NT2/D1 (cell line): ENCODE data around the gene VAPB.
A peak's percentile ranks its signal among the peaks of the same experiment; 100 is the strongest.

ENCODE experiments used
- DNase-seq: peaks from one replicate; pipeline ENCODE4 v3.0.0-alpha.2; 2011; ENCODE audit warnings: low read depth, low spot score
- H3K27me3 ChIP-seq: 2 replicates; pipeline ENCODE4 v1.6.0; 2011; ENCODE audit warnings: mild to moderate bottlenecking; ENCODE audit not compliant: insufficient read length, insufficient read depth
- H3K36me3 ChIP-seq: 2 replicates; pipeline ENCODE4 v1.6.1; 2011; ENCODE audit warnings: mild to moderate bottlenecking, low read length, mixed read lengths; ENCODE audit not compliant: insufficient read depth, insufficient read length
- H3K4me1 ChIP-seq: 2 replicates; pipeline ENCODE4 v1.5.1; 2011; ENCODE audit not compliant: insufficient read depth, insufficient read length
- H3K4me3 ChIP-seq: 2 replicates; pipeline ENCODE4 v1.5.1; 2011; ENCODE audit warnings: low read depth; ENCODE audit not compliant: insufficient read length
- H3K9ac ChIP-seq: 2 replicates; pipeline ENCODE4 v1.6.0; 2011; ENCODE audit warnings: low read depth; ENCODE audit not compliant: insufficient read length
- H3K9me3 ChIP-seq: 2 replicates; pipeline ENCODE4 v1.5.1; 2011; ENCODE audit warnings: mild to moderate bottlenecking, low read length; ENCODE audit not compliant: insufficient read depth
- SUZ12 ChIP-seq: IDR thresholded peaks from 2 replicates; pipeline ENCODE4 v1.6.1; 2011; ENCODE audit not compliant: insufficient read length, insufficient read depth; ENCODE audit errors: extremely low read depth
- YY1 ChIP-seq: IDR thresholded peaks from 2 replicates; pipeline ENCODE4 v1.6.1; 2011; ENCODE audit not compliant: insufficient read length, insufficient read depth
- ZNF274 ChIP-seq: IDR thresholded peaks from 2 replicates; pipeline ENCODE4 v1.6.1; 2011; ENCODE audit warnings: mild to moderate bottlenecking, low read depth, low read length

VAPB gene

DNA sequence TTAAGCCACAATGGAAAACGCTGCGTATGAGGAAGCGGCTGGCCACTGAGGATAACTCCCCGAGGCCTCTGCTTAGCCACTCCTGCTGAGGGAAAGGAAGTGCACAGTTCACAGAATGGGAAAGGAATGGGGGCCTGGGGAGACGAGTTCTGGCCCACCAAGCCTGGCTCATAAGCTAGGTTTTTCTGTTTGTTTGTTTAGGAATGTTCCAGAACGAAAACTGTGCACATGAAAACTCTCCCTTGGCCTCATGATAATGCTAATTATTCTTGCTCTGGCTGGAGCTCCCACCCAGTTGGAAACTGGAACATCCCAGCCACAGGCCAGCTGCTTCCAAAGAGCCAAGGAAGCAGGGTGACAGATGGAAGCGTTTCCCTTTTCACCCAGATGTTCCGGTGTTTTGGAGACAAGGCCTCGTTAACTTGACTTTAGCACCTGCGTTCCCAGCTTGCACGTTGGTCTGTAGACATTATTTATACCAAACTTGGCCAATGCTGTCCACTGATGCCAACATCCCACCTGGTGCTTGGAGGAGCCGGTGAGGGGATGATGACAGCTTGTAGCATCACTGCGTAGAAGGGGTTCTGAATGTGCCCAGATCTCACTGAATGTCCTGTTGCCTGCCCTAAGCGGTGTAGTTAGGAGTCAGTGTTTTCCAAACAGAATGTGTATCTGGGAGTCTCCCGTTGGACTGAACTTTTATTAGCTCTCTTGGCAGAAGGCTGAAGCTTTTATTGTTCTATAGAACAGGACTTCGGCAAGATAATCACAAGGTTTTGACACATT, 91.7 kb downstream of the VAPB start:
- DNase-seq = no peak
- no peaks in the 10 kb centered on the region for H3K27me3 ChIP-seq
- no peaks in the 10 kb centered on the region for H3K36me3 ChIP-seq
- no peak for TF ChIP-seq ZNF274
- TF ChIP-seq SUZ12 = no peak
- no peak for TF ChIP-seq YY1
- H3K9me3 ChIP-seq = peaks cover 34% of the 10 kb centered on the region
- no peak overlapping the region for H3K9ac ChIP-seq
- no peak overlapping the region for H3K4me3 ChIP-seq
- no peaks in the 10 kb centered on the region for H3K4me1 ChIP-seq

DNA sequence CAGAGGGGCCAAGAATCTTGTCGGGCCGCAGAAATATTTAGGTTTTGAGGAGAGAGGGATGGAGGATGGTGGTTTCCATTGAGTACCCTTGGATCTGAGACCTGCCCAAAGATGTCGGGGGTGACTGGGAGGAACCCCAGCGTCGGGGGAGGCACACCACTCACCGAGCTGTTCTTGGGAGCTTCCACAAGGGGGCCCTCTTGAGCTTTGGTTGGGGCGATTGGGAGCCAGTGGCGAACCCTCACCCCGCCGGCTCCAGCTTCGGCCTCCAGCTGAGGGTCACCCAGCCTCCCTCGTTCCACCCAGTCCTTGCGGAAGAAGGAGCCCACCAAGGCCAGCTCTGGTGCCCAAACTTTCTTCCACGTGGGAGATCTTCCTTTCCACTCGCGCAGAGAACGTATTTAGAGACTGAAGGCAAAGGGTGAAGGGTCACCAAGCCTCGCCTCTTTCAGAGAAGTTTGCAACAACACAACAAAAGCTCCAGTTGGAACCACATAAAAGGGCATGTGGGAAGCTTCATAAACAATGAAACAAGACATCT, 92.5 kb downstream of the VAPB start:
- TF ChIP-seq SUZ12 = no peak
- no peak for TF ChIP-seq YY1
- no peak for TF ChIP-seq ZNF274
- peak; percentile 50 for DNase-seq
- Histone ChIP-seq H3K4me1 (no peaks in the 10 kb centered on the region), H3K36me3 (no peaks in the 10 kb centered on the region), H3K27me3 (no peaks in the 10 kb centered on the region), H3K9me3 (peaks cover 43% of the 10 kb centered on the region), H3K9ac (no peak overlapping the region), H3K4me3 (no peak overlapping the region)

DNA sequence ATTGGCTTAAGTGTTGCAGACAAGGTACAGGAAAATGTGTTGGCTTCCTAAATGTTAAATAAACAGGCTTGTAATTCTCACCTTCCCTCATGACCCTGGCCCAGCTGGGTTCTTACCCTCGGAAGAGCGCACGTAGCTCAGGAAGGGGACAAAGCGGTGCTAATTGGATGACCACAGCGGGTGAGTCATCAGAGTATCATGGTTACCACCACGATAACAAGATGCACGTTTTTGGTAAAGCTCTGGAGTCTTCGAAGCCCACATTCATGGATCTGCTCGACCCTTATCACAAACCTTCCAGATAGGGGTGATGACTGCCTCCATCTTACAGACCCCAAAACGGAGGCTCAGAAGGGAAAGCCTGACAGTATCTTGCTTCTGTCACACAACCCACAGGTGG, 93.4 kb downstream of the VAPB start:
- Histone ChIP-seq H3K9ac (no peak overlapping the region), H3K4me3 (no peak overlapping the region), H3K9me3 (peaks cover 48% of the 10 kb centered on the region), H3K4me1 (no peaks in the 10 kb centered on the region), H3K27me3 (no peaks in the 10 kb centered on the region), H3K36me3 (no peaks in the 10 kb centered on the region)
- DNase-seq = no peak
- TF ChIP-seq YY1 = no peak
- TF ChIP-seq SUZ12 = no peak
- TF ChIP-seq ZNF274 = no peak

GRCh38 chr20:58483051-58483450, 94.0 kb downstream of the VAPB start:
- Histone ChIP-seq H3K9ac (no peak overlapping the region), H3K4me3 (no peak overlapping the region), H3K9me3 (peaks cover 48% of the 10 kb centered on the region), H3K4me1 (no peaks in the 10 kb centered on the region), H3K27me3 (no peaks in the 10 kb centered on the region), H3K36me3 (no peaks in the 10 kb centered on the region)
- TF ChIP-seq ZNF274 (no peak), YY1 (no peak), SUZ12 (no peak)
- no peak for DNase-seq

- Histone ChIP-seq H3K9me3 (peaks cover 48% of the 10 kb centered on the region), H3K27me3 (no peaks in the 10 kb centered on the region), H3K4me3 (no peak overlapping the region)
These were observed 94.4 kb downstream of the VAPB start for GRCh38 chr20:58483470-58483869.

GRCh38 chr20:58485393-58485792, 96.4 kb downstream of the VAPB start:
- H3K4me3 ChIP-seq = no peak overlapping the region
- peaks cover 43% of the 10 kb centered on the region for H3K9me3 ChIP-seq
- no peaks in the 10 kb centered on the region for H3K36me3 ChIP-seq
- no peaks in the 10 kb centered on the region for H3K27me3 ChIP-seq
- no peak overlapping the region for H3K9ac ChIP-seq
- no peaks in the 10 kb centered on the region for H3K4me1 ChIP-seq
- no peak for TF ChIP-seq ZNF274
- no peak for TF ChIP-seq YY1
- no peak for TF ChIP-seq SUZ12
- DNase-seq = no peak

More at GRCh38 chr20:58483470-58483869, 94.4 kb downstream of the VAPB start:
- H3K36me3 ChIP-seq = no peaks in the 10 kb centered on the region
- TF ChIP-seq ZNF274 = no peak
- no peak for TF ChIP-seq SUZ12
- no peak for TF ChIP-seq YY1
- no peak overlapping the region for H3K9ac ChIP-seq
- DNase-seq = no peak
- no peaks in the 10 kb centered on the region for H3K4me1 ChIP-seq

DNA sequence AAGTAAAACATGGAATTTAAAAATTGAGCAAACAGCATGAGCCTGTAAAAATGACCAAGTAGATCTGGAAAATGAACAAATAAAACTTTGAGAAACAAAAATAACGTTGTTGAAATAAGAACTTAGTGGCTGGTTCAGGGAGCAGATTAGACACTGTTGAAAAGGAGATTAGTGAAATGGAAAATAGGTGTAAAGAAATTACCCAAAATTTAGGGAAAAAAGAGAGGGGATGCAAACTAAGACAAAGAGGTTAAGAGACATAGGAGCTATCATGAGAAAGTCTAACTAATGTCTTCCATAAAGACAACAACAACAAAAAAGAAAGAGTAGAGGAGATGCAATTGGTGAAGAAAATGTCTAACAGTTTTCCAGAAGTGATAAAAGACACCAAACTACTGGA, 97.2 kb downstream of the VAPB start:
- Histone ChIP-seq H3K27me3 (no peaks in the 10 kb centered on the region), H3K4me1 (no peaks in the 10 kb centered on the region), H3K9ac (no peak overlapping the region), H3K9me3 (peaks cover 43% of the 10 kb centered on the region), H3K36me3 (no peaks in the 10 kb centered on the region), H3K4me3 (no peak overlapping the region)
- TF ChIP-seq SUZ12 = no peak
- no peak for TF ChIP-seq YY1
- no peak for TF ChIP-seq ZNF274
- DNase-seq = no peak
